ENCODE measurements around the gene PILRA.
"Not testable (repeated sequence)": the region's sequence is repeated elsewhere in the genome, so short reads cannot be mapped to it uniquely, and the experiment has no call there.

The PILRA gene

DNA sequence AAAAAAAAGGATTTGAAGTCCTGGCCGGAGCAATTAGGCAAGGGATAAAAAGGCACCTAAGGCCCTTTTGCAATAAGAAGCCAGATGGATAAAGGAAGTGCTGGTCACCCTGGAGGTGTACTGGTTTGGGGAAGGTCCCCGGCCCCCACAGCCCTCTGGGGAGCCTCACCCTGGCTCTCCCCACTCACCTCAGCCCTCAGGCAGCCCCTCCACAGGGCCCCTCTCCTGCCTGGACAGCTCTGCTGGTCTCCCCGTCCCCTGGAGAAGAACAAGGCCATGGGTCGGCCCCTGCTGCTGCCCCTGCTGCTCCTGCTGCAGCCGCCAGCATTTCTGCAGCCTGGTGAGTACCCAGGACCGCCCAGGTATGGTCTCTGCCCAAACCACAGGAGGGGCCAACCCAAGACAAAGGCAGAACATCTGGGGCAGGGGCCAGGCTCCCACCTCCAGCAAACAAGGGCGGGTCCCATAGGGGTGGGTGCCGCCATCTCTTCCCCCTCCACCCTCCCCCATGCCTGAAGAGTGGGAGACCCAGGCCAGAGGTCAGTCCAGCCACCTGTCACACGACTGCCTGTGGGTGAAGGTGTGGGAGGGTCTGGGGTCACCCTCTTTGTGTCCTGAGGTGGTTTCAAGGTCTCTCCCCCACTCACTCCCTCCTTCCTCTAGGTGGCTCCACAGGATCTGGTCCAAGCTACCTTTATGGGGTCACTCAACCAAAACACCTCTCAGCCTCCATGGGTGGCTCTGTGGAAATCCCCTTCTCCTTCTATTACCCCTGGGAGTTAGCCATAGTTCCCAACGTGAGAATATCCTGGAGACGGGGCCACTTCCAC is 15.0 kb upstream of the PILRA start, which contains the start of gene PILRB:
Gene PILRB, plus strand, starts transcription at position 91 of the 830 bp plus-strand sequence. Its CDS starts 186 bp downstream, at position 277.
- no peak for DNase-seq (ENCODE audit: low spot score)

DNA sequence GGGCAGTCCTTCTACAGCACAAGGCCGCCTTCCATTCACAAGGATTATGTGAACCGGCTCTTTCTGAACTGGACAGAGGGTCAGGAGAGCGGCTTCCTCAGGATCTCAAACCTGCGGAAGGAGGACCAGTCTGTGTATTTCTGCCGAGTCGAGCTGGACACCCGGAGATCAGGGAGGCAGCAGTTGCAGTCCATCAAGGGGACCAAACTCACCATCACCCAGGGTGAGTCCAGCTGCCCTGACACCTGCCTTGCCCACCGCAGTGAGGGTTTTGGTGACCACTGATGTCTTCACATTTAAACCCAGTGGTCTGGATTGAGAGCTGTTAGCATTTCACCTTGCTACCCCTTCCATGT is 14.5 kb upstream of the PILRA start:
- DNase-seq (ENCODE audit: low spot score) = no peak

DNA sequence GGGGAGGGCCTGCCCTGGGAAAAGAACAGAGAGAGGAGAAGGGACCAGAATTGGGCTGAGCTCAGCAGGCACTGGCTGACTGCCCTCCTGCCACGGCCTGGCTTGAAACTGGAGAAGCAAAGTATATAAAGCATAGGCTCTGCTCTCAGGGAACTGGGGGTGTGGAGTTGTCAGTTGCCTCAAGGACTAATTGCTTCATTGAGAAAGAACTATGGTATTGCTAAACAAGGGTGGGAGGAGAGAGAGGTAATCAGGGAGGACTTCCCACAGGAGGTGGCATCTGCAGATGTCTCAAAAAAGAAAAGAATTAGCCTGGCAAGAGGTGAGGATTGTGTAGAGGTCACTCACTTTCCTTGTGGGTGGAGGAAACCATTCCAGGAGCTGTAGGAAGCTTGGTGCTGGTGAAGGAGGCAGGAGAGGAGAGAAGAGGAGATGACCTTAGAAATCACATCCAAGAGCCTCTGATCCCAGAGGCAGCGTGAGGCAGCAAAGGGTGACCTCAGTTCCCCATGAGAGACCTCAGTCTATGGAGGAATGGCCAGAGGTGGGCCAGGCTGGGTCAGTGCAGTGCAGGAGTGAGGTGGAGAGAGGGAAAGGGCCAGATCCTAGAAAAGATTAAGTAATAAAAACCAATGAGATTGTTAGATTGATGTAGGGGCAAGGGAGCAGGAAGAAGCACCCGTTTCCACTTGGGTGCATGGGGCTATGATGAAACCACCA is 13.0 kb upstream of the PILRA start:
- no peak for DNase-seq (ENCODE audit: low spot score)

DNA sequence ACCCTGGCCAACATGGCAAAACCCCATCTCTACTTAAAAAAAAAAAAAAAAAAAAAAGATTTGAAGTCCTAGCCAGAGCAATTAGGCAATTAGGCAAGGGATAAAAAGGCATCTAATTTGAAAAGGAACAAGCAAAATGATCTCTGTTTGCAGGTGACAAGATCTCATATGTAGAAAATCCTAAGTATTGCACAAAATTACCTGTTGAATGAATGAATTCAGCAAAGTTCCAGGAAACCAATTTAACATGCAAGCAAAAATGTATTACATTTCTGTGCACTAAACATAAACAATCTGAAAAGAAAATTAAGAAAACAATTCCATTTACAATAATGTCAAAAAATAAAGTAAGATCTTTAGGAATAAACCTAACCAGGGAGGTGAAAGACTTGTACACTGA is 10.2 kb upstream of the PILRA start:
- no peak for DNase-seq (ENCODE audit: low spot score)

DNA sequence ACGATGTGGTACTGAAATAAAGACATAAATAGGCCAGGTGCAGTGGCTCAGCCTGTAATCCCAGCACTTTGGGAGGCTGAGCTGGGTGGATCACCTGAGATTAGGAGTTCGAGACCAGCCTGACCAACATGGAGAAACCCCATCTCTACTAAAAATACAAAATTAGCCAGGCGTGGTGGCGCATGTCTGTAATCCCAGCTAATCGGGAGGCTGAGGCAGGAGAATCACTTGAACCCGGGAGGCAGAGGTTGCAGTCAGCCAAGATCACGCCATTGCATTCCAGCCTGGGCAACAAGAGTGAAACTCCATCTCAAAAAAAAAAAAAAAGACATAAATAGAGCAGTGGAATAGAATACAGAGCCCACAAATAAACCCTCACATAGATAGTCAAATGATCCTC is 9.5 kb upstream of the PILRA start:
- DNase-seq (ENCODE audit: low spot score) = not testable (repeated sequence)

DNA sequence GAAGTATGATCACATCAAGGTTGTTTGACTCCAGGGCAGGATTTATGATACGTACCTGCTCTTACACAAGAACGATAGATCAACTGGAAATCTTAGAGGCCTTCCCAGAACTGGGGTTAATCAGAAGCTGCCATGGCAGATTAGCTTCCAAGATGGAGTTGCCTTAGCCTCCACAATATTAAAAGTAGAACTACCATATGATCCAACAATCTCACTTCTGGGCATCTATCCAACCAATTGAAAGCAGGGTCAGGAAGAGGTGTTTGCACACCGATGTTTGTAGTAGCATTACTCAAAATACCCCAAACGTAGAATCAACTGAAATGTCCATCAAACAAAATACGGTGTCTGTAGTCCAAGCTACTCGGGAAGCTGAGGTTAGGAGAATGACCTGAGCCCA is 8.8 kb upstream of the PILRA start:
- DNase-seq (ENCODE audit: low spot score) = no peak

DNA sequence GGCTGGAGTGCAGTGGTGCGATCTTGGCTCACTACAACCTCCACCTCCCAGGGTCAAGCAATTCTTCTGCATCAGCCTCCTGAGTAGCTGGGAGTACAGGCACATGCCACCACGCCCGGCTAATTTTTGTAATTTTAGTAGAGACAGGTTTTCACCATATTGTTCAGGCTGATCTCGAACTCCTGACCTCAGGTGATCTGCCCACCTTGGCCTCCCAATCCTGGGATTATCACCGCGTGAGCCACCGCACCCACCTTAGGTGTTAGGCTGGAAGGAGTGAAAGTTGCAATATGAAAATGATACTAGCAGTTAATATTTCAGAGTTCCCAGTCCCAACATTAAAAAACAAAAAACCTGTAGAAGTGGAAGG is 7.3 kb upstream of the PILRA start:
- not testable (repeated sequence) for DNase-seq (ENCODE audit: low spot score)

DNA sequence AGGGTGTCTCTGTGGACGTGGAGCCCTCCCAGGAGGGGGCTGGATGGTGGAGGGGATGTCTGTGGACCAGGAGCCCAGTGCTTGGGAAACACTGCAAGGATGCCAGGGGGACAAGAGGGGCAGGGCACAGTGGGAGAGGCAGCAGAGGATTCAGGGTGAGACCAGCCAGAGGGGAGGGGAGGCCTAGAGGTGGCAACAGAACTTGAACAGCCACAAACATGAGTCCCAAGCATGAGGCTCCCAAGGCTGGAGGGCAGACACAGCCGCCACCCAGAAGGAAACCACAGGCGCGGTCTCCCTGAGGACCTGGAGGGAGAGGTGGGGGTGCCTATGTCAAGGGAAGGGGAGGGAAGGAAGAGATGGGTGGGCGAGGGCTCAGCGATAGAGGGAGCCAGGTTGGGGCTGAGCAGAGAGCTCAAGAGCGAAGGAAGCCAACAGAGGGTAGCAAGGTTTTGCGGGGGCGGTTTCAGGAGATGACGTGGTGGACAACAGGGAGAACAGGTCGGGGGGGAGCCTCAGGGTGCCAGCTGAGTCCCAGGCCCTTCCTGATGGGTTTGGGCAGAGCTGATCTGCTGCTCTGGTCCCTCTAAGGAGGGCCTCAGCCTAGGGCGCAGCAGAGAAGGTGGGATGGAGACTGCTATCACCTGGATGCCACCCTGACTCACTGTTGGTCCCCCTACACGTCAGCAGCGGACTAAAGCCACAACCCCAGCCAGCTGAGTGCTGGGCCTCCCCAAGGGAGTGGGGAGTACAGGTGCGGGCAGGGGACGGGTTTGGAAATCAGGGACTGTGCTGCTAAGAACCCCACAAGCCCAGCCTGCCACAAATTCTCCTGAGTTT is 6.7 kb upstream of the PILRA start:
- no peak for DNase-seq (ENCODE audit: low spot score)

DNA sequence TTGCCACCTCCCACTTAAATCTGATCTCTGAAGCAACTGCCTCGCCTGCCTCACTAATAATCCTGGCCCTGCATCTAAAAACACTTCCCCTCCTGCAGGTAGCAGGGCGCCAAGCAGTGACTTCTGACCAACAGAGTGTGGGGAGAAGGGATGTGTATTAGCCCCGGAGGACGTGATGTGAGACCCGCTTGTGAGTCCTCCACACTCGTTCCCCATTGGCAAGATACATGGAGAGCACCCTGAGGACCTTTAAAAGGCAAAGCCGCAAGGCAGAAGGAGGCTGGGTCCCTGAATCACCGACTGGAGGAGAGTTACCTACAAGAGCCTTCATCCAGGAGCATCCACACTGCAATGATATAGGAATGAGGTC is 6.1 kb upstream of the PILRA start:
- DNase-seq (ENCODE audit: low spot score) = no peak

DNA sequence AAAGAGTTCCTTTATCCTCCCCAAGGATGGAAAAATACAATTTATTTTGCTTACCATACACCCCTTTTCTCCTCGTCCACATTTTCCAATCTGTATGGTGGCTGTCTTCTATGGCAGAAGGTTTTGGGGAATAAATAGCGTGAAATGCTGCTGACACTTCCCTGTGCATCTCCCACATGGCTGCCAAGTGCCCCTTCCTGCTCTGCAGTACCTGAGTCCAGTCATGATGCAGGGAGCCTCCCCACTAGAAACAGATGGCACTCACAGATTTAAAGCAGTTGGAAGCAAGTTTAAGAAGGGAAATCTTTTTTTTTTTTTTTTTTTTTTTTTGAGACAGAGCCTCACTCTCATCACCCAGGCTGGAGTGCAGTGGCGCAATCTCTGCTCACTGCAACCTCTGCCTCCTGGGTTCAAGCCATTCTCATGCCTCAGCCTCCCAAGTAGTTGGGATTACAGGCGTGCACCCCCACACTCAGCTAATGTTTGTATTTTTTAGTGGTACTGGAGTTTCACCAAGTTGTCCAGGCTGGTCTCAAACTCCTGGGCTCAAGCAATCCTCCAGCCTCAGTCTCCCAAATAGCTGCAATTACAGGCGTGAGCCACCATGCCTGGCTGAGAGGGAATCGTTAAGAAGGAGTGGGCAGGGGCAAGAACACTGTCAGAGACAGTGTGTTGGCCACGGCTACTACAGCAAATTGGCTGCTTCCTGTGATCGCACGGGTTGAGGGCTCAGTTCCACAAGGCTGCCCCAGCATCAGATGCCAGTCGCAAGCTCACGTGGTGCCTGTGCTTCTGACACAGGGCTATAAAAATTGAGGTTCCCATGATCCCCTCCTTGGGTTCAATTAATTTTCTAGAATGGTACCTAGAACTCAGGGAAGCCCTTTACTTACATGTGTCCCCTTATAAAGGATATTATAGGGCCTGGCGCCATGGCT is 5.3 kb upstream of the PILRA start:
- DNase-seq (ENCODE audit: low spot score) = no peak

DNA sequence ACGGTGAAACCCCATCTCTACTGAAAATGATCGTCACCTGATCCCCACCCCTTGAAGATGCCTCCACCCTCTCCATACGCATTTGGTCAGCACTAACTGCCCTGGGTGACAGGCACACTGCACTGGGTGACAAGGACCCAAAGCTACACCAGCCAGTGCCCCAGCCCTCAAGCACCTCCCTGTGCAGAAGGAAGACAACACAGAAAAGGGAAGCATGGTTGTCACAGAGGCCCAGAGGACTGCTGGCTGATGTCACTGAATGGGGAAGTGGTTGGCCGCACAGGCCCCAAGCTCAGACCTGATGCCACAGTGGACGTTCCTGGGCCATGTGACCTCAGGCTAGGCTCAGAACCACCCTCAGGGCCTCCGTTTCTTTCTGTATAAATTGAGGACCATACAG is 4.2 kb upstream of the PILRA start:
- DNase-seq (ENCODE audit: low spot score) = peak; percentile 67

DNA sequence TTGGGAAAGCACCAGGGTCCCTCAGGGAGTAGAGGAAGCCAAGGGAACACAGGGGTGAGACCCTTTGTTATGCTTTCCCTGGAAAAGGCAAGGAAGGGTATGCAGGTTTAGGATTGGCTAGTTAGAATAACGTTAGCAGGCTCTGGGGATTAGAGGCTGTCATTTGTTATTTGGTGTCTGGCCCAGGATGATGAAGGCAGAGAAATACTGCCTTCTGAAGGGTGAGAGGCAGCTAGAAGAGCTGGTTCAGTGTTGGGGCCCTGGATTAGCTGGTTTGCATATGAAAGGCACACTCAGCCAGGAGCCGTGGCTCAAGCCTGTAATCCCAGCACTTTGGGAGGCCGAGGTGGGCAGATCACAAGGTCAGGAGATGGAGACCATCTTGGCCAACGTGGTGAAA is 3.0 kb upstream of the PILRA start:
- DNase-seq (ENCODE audit: low spot score) = no peak

DNA sequence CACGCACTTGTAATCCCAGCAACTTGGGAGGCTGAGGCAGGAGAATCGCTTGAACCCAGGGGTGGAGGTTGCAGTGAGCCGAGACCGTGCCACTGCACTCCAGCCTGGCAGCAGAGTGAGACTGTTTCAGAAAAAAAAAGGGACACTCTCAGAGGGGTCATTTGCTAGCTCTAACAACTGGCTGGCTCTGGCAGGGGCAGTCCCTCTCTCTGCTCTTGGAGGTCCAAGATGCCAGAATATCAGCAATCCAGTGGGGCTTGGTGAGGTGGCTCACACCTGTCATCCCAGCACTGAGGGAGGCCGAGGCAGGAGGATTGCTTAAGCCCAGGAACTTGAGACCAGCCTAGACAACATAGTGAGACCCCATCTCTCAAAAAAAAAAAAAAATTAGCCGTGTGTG is 2.5 kb upstream of the PILRA start:
- no peak for DNase-seq (ENCODE audit: low spot score)

DNA sequence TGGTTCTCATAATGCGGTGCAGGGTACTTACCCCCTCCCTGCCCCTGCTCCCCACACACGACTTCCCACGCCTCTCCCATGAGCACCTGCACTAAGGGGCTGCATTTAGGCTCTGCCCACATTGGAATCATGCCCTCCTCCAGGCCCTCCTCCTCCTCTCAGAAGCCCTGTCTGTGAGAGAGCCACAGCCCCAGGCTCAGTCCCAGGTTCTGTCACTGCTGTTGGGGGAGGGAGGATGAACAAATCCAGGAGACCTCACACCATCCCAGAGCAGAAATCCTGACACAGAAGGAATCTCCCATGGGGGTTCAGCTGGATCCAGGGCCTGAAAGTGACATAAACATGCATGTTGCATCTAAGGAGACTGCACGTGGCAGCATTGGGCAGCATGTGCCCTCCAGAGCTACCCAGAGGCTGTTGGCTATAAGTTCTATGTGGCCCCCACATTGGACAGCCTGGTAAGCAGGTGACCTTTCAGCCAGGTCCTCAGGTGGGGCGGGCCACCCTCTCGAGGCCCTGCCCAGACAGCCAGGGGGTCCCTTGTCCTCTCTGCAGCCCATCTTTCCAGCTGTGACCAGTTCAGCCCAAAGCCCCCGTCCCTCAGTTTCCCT is 1.6 kb upstream of the PILRA start:
- no peak for DNase-seq (ENCODE audit: low spot score)

DNA sequence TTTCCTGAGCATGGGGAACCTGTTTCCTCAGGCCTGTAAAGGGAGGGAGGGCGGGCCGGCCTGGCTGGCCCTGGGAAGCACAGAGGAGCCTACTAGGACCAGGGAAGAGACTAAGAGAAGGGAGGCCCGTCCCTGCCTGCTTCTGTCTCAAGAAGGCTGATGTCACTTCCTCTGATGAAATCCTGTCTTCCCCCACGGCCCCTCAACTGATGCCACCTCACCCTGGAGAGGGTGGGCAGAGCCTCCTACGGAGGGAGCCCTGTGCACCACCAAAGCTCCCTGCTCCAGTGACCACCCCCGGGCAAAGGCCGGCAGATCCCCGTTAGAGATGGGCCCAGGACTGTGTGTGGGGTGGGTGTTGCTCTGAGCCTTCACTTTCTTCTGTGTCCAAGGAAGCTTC is 1.0 kb upstream of the PILRA start:
- DNase-seq (ENCODE audit: low spot score) = no peak

DNA sequence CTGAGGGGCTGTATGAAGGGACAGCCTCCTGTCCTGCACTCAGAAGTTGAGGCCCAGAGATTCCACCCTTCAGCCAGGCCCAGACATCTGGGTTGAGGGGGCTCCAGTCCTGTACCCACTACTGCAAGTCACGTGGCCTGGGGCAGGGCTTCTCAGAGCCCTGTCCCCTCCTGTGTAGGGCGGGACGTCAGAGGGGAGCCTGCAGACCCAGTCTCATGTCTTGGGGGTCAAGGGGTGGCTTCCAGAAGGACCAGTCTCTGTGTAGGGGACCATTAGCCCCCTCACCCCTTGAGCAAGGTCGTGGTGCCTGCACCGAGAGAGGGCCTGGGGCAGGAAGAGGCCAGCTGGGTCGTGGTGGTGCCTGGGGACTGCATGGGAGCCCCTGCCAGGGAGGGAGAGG is 593 bp upstream of the PILRA start:
- DNase-seq (ENCODE audit: low spot score) = no peak

DNA sequence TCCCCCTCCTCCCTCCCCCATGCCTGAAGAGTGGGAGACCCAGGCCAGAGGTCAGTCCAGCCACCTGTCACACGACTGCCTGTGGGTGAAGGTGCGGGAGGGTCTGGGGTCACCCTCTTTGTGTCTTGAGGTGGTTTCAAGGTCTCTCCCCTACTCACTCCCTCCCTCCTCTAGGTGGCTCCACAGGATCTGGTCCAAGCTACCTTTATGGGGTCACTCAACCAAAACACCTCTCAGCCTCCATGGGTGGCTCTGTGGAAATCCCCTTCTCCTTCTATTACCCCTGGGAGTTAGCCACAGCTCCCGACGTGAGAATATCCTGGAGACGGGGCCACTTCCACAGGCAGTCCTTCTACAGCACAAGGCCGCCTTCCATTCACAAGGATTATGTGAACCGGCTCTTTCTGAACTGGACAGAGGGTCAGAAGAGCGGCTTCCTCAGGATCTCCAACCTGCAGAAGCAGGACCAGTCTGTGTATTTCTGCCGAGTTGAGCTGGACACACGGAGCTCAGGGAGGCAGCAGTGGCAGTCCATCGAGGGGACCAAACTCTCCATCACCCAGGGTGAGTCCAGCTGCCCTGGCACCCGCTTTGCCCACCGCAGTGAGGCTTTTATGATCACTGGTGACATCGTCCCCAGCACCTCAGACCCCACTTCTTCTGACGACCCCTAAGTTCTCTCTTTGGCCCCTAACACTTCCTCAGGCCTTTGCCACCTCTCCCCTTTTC is 747 bp downstream of the PILRA start:
- not testable (repeated sequence) for DNase-seq (ENCODE audit: low spot score)

DNA sequence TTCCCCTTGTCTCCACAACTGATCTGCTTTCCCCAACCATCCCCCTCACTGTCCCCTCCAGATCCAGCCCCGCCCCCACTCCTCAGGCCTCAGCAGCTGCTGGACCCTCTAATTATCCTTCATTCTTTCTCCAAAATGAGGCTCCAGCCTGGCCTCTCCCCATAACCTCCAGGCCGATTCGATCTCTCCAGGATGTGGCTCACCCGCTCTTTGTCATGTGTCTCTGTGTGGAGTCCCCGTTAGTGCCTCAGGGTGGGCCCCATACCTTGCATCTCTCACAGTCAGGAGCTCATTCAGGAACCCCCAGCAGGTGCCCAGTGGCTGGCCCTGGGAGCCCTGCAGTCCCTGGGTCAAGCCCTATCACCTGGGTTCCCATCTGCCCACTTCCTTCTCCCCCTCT is 1.3 kb downstream of the PILRA start:
- DNase-seq (ENCODE audit: low spot score) = no peak

DNA sequence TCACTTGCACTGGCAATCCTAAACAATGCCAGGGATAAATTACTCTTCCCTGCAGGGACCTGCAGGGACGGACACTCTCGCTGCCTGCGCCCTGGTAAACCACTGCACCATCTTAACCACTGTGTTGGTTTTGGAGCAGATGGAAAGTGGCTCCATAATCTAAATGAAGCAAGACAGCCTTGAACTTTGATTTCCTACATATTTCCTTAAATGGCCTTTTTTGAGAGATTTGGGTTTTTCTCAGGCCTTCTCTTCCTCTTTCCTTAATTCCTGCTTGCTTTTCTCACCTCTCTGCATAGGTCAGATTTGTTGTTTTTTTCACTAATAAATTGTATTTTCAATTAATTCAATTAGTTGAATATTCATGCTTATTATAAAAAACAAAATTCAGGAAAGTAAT is 2.8 kb downstream of the PILRA start:
- no peak for DNase-seq (ENCODE audit: low spot score)

DNA sequence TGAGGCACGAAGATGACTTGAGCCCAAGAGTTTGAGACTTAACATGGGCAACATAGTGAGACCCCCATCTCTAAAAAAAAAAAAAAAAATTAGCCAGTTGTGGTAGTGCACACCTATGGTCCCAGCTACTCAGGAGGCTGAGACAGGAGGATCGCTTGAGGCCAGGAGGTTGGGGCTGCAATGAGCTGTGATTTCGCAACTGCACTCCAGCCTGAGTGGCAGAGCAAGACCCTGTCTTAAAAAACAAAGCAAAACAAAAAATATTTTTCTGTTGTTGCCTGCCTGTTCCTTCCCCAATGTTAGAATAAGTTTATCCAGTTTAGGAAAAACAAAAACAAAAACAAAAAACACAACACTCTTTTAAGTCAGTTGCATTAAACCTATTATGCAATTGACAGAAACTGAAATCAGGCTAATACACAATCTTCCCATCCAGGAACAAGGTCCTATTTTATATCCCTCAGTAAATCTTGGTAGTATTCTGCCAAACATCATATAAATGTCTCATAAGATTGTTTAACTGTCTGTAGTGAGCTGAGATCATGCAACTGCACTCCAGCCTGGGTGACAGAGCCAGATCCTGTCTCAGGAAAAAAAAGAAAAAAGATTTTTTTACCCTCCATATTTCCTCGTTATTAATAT is 4.9 kb downstream of the PILRA start:
- DNase-seq (ENCODE audit: low spot score) = no peak
